Naive thymus-derived CD8-positive, alpha-beta T cell (primary cell): ENCODE data around the gene KRCC1. TPM values are rescaled to one million over a fixed set of nuclear protein-coding genes. Genes with fewer than 3 reads are reported as not detected.

Experiments used
- ATAC-seq, 2 donors: fragments of 150-1000 bp; cut with Tn5 transposase in 1 of 2; sonication (Bioruptor Pico), chemical (Tn5 transposase) in 1 of 2; 1 replicate in 1 of 2; 2 replicates in 1 of 2; pipeline ENCODE4 v1.10.0; 2021; ENCODE audit warnings: mild to moderate bottlenecking in 2 of 2, moderate library complexity in 2 of 2
- POLR2A ChIA-PET: fragments of 350-600 bp; sonication (Branson Sonifier 250); formaldehyde crosslinking; loops from one replicate; lab custom pipeline; 2021; ENCODE audit warnings: antibody characterized with exemption; lab: Charles Lee
- DNase-seq, 10 donors: peaks; one replicate each; pipeline versions ENCODE4 v3.0.0 to v3.0.0-alpha.2; 2020 to 2022
- H3K27ac Mint-ChIP-seq, 10 donors: one replicate each; pipeline ENCODE4 v1.8.0; 2020 to 2022; ENCODE audit warnings: mild to moderate bottlenecking in 10 of 10, mixed read lengths in 10 of 10, moderate library complexity in 4 of 10, inconsistent platforms in 1 of 10
- H3K27me3 Mint-ChIP-seq, 5 donors: one replicate each; pipeline ENCODE4 v1.8.0; 2021 to 2022; ENCODE audit warnings: mixed read lengths in 5 of 5
- H3K36me3 Mint-ChIP-seq, 3 donors: one replicate each; pipeline ENCODE4 v1.8.0; 2020 to 2022; ENCODE audit warnings: mixed read lengths in 3 of 3, mild to moderate bottlenecking in 2 of 3, inconsistent platforms in 1 of 3
- H3K4me1 Mint-ChIP-seq, 4 donors: one replicate each; pipeline ENCODE4 v1.8.0; 2021 to 2022; ENCODE audit warnings: mixed read lengths in 4 of 4
- H3K4me3 Mint-ChIP-seq, 10 donors: one replicate each; pipeline ENCODE4 v1.8.0; 2020 to 2022; ENCODE audit warnings: mild to moderate bottlenecking in 10 of 10, mixed read lengths in 10 of 10, moderate library complexity in 6 of 10, inconsistent platforms in 1 of 10
- H3K9me3 Mint-ChIP-seq, 9 donors: one replicate each; pipeline ENCODE4 v1.8.0; 2020 to 2022; ENCODE audit warnings: mixed read lengths in 9 of 9, mild to moderate bottlenecking in 3 of 9, inconsistent platforms in 1 of 9, moderate library complexity in 1 of 9
- polyA plus RNA-seq, 3 donors: library from polyadenylated mRNA; unstranded; fragments of 300-500 nt; fragmentation: Illumina TruSeq; gene quantifications; one replicate each; pipeline ENCODE4 v1.2.3, GENCODE V29; 2021
- total RNA-seq, 8 experiments: library from RNA in 2 of 8; stranded (reverse) in 2 of 8; gene quantifications; one replicate each; pipeline ENCODE4 v1.2.3 and lab custom pipeline; 2021 to 2026

KRCC1 gene
- total and polyA plus RNA-seq, 5 experiments from 2014 or later, result 23.4 to 29.4 (median 26.2) TPM

DNA sequence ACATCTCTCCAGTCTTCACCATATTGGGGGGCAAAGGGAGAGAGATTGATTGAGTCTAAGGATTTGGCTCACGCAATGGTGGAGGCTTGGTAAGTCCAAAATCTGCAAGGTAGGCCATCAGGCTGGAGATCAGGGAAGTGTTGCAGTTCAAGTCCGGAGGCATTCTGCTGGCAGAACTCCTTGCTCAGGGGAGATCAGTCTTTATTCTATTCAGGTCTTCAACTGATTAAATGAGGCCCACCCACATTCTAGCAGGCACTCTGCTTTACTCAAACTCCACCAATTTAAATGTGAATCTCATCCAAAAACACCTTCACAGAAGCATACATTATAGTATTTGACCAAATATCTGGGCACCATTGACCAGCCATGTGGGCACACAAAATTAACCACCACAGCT lies 33.4 kb upstream of the KRCC1 start:
- ATAC-seq (no peak), DNase-seq (no peak)
- H3K4me3 Mint-ChIP-seq, result peak overlapping the region in 1 of 10 donors; percentile 16
- H3K27me3 Mint-ChIP-seq, result no peaks in the 10 kb centered on the region
- H3K27ac Mint-ChIP-seq, result peak overlapping the region in 4 of 10 donors; percentile 16 to 79 (median 59)
- peaks cover 22 to 46% (median 26%) of the 10 kb centered on the region in 4 donors for H3K4me1 Mint-ChIP-seq
- no peaks in the 10 kb centered on the region for H3K9me3 Mint-ChIP-seq
- no peaks in the 10 kb centered on the region for H3K36me3 Mint-ChIP-seq
- POLR2A ChIA-PET, result interaction anchor here (0.7 kb wide), 1 partner anchor 72 kb away, joined by 6 read pairs; no protein-coding TSS in a partner anchor

DNA sequence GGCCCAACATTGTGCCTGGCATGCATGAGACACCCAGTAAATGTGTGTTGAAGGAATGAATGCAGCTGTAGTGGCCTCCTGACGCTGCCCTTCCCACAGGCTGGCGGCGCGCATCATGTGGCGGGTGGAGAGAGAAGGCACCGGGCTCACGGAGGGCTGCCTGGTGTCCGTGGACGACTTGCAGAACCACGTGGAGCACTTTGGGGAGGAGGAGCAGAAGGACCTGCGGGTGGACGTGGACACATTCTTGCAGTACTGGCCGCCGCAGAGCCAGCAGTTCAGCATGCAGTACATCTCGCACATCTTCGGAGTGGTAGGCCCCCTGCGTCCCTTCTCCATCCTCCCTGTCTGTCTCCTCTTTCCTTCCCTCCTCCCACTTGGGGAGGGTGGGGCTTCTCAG lies 32.2 kb upstream of the KRCC1 start:
- Mint-ChIP-seq H3K27ac (peak overlapping the region in 2 of 10 donors; percentile 12 to 33), H3K9me3 (no peaks in the 10 kb centered on the region), H3K36me3 (no peaks in the 10 kb centered on the region), H3K4me3 (no peak overlapping the region), H3K27me3 (no peaks in the 10 kb centered on the region), H3K4me1 (peaks cover 21 to 40% (median 26%) of the 10 kb centered on the region in 4 donors)
- DNase-seq, result no peak
- POLR2A ChIA-PET, result no interaction called here
- ATAC-seq, result no peak

DNA sequence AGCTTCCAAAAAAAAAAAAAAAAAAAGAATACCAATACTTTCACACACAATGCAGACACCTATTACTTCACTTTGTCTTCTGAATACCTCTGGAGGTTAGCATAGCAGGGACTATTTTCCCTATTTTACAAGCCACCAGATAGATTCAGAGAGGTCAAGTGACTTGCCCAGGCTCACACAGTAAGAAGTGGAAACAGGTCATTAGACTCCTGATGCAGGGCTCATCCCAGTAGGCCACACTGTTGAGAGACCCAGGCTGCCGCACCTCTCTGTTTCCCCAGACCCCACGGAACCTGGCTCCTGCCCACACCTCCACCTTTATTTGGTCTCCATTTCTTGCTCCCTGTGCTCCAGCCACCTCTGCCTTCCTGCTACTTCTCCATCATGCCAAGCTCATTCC lies 31.5 kb upstream of the KRCC1 start:
- Mint-ChIP-seq H3K4me1 (peaks cover 20 to 34% (median 24%) of the 10 kb centered on the region in 4 donors), H3K27me3 (no peaks in the 10 kb centered on the region), H3K4me3 (no peak overlapping the region), H3K9me3 (no peaks in the 10 kb centered on the region), H3K27ac (peak overlapping the region in 3 of 10 donors; percentile 12 to 76 (median 41)), H3K36me3 (no peaks in the 10 kb centered on the region)
- ATAC-seq (no peak), DNase-seq (no peak)
- POLR2A ChIA-PET, result no interaction called here

DNA sequence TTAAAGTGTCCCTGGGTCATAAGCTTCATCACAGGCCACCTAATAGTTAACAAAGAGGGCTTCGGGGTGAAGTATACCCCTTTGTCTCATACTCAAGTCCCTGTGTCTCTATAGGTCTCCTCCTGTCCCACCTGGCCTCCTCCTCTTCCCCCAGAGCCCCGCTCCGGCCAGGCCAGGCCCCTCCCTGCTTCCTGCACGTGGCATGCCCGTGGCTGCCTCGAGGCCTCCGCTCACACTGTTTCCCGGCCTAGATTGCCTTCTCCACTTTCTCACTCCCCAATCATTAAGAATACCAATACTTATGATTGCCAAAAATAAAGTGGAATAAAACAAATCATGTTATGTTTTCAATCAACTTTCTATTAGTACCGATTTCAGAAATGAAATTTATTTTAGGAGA lies 30.8 kb upstream of the KRCC1 start:
- POLR2A ChIA-PET, result no interaction called here
- ATAC-seq (no peak), DNase-seq (no peak)
- no peak overlapping the region for H3K27ac Mint-ChIP-seq
- H3K4me3 Mint-ChIP-seq, result no peak overlapping the region
- H3K36me3 Mint-ChIP-seq, result no peaks in the 10 kb centered on the region
- H3K4me1 Mint-ChIP-seq, result peaks cover 17 to 28% (median 20%) of the 10 kb centered on the region in 4 donors
- no peaks in the 10 kb centered on the region for H3K27me3 Mint-ChIP-seq
- H3K9me3 Mint-ChIP-seq, result no peaks in the 10 kb centered on the region

DNA sequence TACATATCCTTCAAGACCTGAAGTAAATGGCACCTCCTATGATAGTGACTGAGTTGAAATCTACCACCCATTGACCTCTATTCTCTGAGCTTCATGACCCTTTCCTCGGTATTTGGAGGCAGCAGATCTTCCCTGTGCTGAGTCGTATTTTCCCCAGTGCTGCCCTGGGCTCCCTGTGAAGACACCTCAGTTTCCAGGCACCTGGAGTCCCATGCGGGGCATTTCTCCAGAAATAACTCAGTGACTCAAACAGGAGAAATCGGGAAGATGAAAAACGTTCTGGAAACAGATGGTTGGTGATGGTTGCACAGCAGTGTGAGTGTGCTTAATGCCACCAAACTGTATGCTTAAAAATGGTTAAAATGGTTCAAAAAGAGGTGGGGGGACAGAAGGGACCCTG lies 30.0 kb upstream of the KRCC1 start:
- no peaks in the 10 kb centered on the region for H3K27me3 Mint-ChIP-seq
- H3K4me1 Mint-ChIP-seq, result peaks cover 10 to 20% (median 12%) of the 10 kb centered on the region in 4 donors
- DNase-seq (no peak), ATAC-seq (no peak)
- H3K4me3 Mint-ChIP-seq, result no peak overlapping the region
- H3K27ac Mint-ChIP-seq, result peak overlapping the region in 1 of 10 donors; percentile 20
- POLR2A ChIA-PET, result no interaction called here
- H3K9me3 Mint-ChIP-seq, result no peaks in the 10 kb centered on the region
- H3K36me3 Mint-ChIP-seq, result no peaks in the 10 kb centered on the region

DNA sequence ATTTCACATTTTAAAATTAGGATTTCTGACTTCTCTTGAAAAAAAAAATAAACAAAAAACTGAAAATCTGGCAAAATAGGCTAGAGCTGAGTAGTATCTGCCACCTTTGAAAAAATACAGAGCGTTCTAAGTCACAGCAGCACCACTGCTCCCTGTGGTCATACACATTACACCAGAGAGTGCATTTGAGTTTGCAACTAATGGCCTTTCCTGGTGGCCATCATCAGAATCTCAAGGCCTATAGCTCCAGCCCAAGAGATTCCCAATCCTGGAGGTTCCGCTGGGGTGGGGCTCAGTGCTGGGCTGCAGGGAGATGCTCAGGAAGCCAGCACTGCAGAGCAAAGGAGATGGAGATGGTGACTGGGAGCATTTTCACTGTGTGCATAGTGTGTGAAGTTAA lies 29.5 kb upstream of the KRCC1 start:
- ATAC-seq, result no peak
- Mint-ChIP-seq H3K36me3 (no peaks in the 10 kb centered on the region), H3K9me3 (no peaks in the 10 kb centered on the region), H3K4me1 (peaks cover 6 to 15% (median 7%) of the 10 kb centered on the region in 4 donors), H3K27ac (peak overlapping the region in 1 of 10 donors; percentile 20), H3K4me3 (no peak overlapping the region), H3K27me3 (no peaks in the 10 kb centered on the region)
- DNase-seq, result no peak
- POLR2A ChIA-PET, result no interaction called here

DNA sequence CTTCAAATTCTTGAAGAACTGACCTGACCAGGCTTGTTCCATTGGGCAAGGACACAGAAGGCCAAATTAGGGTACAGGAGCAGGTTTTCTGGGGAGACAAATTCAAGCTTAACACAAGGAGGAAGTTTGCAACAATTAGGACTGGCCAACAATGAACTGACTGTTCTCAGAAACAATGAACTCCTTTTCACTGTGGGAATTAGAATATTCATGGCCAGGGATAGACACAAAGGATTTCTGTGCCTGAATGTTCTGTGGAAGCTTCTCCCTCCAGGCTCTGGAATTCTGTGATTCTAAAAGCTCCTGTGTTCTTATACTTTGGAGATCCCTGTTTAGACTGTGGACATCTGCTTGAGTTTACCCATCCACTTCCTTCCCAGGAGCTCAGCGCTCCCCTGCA lies 27.2 kb upstream of the KRCC1 start:
- no peak for DNase-seq
- H3K27me3 Mint-ChIP-seq, result no peaks in the 10 kb centered on the region
- no peaks in the 10 kb centered on the region for H3K9me3 Mint-ChIP-seq
- H3K36me3 Mint-ChIP-seq, result no peaks in the 10 kb centered on the region
- no peak overlapping the region for H3K4me3 Mint-ChIP-seq
- ATAC-seq, result no peak
- peaks cover 0 to 3% (median 0%) of the 10 kb centered on the region in 4 donors for H3K4me1 Mint-ChIP-seq
- POLR2A ChIA-PET, result no interaction called here
- peak overlapping the region in 1 of 10 donors; percentile 62 for H3K27ac Mint-ChIP-seq

DNA sequence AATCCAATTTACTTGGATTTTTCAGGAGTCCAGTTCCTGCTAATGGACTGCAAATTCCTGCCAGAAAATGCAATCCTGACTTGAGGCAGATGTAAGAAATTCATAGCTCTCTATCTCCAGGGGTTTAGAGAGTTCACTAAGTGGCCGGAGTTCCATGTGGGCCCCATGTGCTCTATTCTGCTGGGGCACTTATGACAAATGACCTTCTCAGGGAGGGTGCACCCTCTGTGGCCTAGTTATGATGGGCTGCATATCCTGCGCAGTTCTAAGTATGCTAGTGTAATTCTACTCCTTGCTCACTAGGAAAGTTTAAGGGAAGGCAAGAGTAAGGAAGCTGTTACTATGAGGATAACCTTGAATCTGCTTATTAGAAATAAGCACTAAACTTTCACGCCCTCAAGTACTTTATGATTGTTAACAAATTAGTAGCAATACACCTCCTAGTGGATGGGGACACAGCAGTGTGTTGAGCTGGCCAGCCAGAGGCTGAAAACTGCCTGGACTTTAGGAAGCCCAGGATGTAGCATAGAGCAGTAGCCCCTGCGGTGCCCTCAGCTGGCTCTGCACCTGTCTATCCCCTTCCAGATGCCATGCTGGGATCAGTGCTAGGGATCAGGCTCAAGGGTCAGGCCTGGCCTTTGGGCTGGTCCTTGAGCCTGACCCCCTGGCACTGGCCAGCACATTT lies 26.5 kb upstream of the KRCC1 start:
- Mint-ChIP-seq H3K4me3 (no peak overlapping the region), H3K27me3 (no peaks in the 10 kb centered on the region)

DNA sequence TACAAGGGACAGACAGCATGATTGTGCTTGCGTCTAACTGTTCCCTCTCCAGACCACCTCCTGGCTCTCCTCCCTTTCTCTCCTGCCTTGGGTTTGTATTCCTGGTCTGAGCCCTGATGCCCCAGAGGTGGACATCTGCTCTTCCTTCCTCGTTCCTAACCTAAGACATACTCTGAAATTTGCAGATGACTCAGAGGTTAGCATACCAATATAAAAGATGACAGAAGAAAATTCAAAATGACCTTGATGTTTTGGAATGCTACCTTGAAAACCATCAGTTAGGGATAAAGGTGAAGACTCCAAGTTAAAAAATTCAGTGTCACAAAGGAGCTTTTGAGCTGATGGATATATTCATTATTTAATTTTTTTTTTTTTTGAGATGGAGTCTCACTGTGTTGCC lies 25.0 kb upstream of the KRCC1 start:
- no peak for DNase-seq
- peaks cover 0 to 2% (median 0%) of the 10 kb centered on the region in 5 donors for H3K27me3 Mint-ChIP-seq
- no peaks in the 10 kb centered on the region for H3K36me3 Mint-ChIP-seq
- no peak overlapping the region for H3K27ac Mint-ChIP-seq
- no peaks in the 10 kb centered on the region for H3K9me3 Mint-ChIP-seq
- H3K4me3 Mint-ChIP-seq, result no peak overlapping the region
- POLR2A ChIA-PET, result no interaction called here
- peaks cover 0 to 2% (median 0%) of the 10 kb centered on the region in 4 donors for H3K4me1 Mint-ChIP-seq
- no peak for ATAC-seq

More for the DNA sequence above, 26.5 kb upstream of the KRCC1 start:
- ATAC-seq (no peak), DNase-seq (no peak)
- no peaks in the 10 kb centered on the region for H3K9me3 Mint-ChIP-seq
- peak overlapping the region in 1 of 10 donors; percentile 22 for H3K27ac Mint-ChIP-seq
- peaks cover 0 to 3% (median 0%) of the 10 kb centered on the region in 4 donors for H3K4me1 Mint-ChIP-seq
- POLR2A ChIA-PET, result no interaction called here
- H3K36me3 Mint-ChIP-seq, result no peaks in the 10 kb centered on the region

DNA sequence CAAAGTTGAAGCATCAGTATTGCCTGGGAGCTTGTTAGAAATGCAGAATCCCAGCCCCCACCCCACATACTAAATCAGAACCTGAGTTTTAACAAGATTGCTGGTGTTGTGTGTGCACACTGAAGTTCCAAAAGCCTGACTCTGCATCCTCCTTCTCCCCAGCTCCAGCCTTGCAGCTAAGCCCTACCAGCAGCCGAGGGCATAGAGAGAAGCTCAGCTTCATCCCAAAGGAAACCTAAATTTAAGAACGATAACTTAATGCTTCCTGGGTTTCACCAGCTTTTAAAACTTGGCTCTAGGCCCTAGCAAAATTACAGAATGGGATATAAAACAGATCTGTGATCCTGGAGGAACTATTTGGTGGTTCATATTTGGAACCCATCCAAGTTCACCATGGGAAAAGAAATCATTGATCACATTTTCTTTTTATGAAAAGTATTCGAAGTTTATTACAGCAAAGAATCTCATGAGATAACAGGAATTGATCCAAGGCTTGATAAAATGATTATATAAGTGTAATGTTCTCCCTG lies 23.1 kb upstream of the KRCC1 start:
- Mint-ChIP-seq H3K4me1 (peaks cover 0 to 2% (median 0%) of the 10 kb centered on the region in 4 donors), H3K9me3 (peaks cover 0 to 3% (median 0%) of the 10 kb centered on the region in 9 donors), H3K4me3 (no peak overlapping the region), H3K27me3 (peaks cover 0 to 2% (median 0%) of the 10 kb centered on the region in 5 donors), H3K27ac (no peak overlapping the region), H3K36me3 (peaks cover 0 to 3% (median 3%) of the 10 kb centered on the region in 3 donors)
- ATAC-seq (no peak), DNase-seq (no peak)
- POLR2A ChIA-PET, result no interaction called here

DNA sequence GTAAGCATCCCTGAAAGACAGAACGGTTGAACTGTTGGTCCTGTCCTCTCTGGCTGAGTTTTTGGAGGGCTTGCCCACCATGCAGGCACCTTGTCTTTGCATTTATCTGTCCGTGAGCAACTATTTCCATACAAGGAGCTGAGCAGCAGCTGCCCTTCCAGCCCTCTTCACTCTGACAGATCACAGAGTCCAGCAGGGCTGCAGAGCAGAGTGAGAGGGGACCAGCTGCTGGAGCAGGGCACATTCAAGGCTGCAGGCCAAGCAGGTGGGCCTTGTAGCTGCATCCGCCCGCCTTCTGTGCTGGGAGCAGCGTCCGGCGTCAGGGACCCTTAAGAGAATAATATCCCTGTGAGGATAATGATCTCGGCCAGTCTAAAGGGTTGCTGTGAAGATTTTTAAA lies 21.5 kb upstream of the KRCC1 start:
- H3K36me3 Mint-ChIP-seq, result peaks cover 0 to 12% (median 3%) of the 10 kb centered on the region in 3 donors
- peaks cover 0 to 2% (median 0%) of the 10 kb centered on the region in 4 donors for H3K4me1 Mint-ChIP-seq
- DNase-seq (no peak), ATAC-seq (no peak)
- H3K4me3 Mint-ChIP-seq, result no peak overlapping the region
- no peak overlapping the region for H3K27ac Mint-ChIP-seq
- POLR2A ChIA-PET, result no interaction called here
- H3K27me3 Mint-ChIP-seq, result peaks cover 0 to 2% (median 0%) of the 10 kb centered on the region in 5 donors
- peaks cover 0 to 6% (median 0%) of the 10 kb centered on the region in 9 donors for H3K9me3 Mint-ChIP-seq

DNA sequence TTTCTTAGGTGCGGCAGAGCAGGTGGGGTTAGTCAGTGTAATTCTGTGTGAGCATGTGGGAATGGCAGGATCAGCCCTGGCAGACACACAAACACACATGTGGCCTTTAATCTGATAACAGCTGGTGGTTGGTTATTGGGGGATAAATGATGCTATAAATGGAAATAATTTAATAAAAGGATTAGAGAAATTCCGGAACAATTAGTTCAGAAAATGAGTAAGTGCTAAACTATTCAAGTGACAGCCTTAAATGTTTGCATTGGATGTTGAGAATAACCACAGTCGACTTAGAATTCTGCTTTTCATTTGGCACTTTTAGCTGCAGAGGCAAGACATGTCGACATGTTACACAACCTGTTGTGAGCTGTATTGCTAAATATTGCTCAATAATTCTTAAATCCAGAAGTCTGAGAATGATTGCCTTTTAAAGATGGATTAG lies 19.3 kb upstream of the KRCC1 start:
- peaks cover 0 to 6% (median 0%) of the 10 kb centered on the region in 9 donors for H3K9me3 Mint-ChIP-seq
- no peak for DNase-seq
- ATAC-seq, result no peak
- peaks cover 0 to 2% (median 0%) of the 10 kb centered on the region in 4 donors for H3K4me1 Mint-ChIP-seq
- H3K36me3 Mint-ChIP-seq, result peaks cover 0 to 12% (median 3%) of the 10 kb centered on the region in 3 donors
- no peak overlapping the region for H3K27ac Mint-ChIP-seq
- peaks cover 0 to 2% (median 0%) of the 10 kb centered on the region in 5 donors for H3K27me3 Mint-ChIP-seq
- POLR2A ChIA-PET, result no interaction called here
- no peak overlapping the region for H3K4me3 Mint-ChIP-seq

DNA sequence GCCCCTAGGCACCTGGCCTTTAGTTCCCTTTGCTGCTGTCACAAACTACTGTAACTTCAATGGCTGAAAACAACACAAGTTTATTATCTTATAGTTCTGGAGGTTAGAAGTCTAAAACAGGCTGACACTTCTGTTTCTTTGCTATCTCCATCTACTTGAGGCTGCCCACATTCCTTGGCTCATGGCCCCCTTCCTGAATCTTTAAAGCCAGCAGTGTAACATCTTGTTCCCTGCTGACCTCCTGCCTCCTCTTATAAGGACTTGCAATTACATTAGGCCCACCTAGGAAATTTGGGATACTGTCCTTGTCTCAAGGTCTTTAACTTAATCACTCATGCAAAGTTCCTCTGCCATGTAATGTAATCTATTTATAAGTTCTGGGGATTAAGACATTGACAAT lies 18.6 kb upstream of the KRCC1 start:
- no peak overlapping the region for H3K27ac Mint-ChIP-seq
- H3K9me3 Mint-ChIP-seq, result peaks cover 0 to 6% (median 0%) of the 10 kb centered on the region in 9 donors
- DNase-seq (no peak), ATAC-seq (no peak)
- POLR2A ChIA-PET, result no interaction called here
- peaks cover 0 to 2% (median 0%) of the 10 kb centered on the region in 5 donors for H3K27me3 Mint-ChIP-seq
- H3K36me3 Mint-ChIP-seq, result peaks cover 0 to 12% (median 3%) of the 10 kb centered on the region in 3 donors
- no peak overlapping the region for H3K4me3 Mint-ChIP-seq
- peaks cover 0 to 2% (median 0%) of the 10 kb centered on the region in 4 donors for H3K4me1 Mint-ChIP-seq
